Muscle of arm (tissue), 12 donors: ENCODE results near the gene APP. TPM values are rescaled to one million over a fixed set of nuclear protein-coding genes. Genes with fewer than 3 reads are reported as not detected.

Experiments used
- DNase-seq: peaks from one replicate; pipeline ENCODE4 v3.0.0-alpha.2; 2013
- polyA plus RNA-seq, 12 donors: library from polyadenylated mRNA; unstranded; fragments of 120-200 nt; gene quantifications; one replicate each; pipeline ENCODE4 v1.2.1, GENCODE V29; 2013; ENCODE audit not compliant: insufficient read length in 12 of 12

Gene APP
- polyA plus RNA-seq, 12 donors = 231 to 471 (median 275) TPM; not detected in 1

DNA sequence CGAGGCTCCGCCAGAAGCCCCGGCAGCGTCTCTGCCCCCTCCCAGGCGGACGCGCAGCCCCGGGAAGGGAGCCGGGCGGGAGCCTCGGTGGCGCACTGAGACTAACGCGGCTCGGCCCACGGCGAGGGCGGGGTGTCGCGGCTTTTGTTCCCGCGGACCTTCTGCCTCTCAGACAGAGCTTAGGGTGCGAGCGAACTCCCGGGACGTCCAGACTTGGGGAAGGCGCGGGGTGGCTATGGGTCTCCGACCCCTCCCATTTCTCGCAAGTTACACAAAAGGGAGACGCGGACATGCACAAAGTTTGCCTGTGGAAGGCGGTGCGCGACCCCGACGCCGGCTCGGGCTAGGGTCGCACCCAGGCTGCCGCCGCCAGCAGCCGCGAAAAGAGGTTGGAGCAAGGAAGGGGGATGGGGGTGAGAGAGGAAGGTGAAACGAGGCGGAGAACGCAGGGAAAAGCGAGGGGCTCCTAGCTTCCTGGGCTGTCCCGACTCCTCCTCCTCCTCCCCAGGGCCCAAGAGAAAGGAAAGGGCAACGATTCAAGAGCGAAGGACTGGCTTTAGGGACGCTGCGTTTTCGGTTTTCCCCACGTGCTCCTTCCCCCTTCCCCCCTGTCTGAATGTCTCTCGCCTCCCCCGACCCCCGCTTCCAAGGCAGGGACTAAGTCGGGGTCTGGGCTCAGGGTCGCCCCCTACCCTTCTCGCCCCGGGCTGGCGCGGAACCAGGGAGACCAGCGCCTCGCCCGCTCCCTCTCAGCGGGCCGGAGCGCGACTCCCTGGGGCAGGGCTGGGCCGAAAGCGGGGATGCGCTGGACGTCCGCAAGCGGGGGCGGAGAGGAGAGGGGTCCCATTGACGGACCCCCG is 729 bp downstream of the APP start:
- DNase-seq = peak; percentile 81

DNA sequence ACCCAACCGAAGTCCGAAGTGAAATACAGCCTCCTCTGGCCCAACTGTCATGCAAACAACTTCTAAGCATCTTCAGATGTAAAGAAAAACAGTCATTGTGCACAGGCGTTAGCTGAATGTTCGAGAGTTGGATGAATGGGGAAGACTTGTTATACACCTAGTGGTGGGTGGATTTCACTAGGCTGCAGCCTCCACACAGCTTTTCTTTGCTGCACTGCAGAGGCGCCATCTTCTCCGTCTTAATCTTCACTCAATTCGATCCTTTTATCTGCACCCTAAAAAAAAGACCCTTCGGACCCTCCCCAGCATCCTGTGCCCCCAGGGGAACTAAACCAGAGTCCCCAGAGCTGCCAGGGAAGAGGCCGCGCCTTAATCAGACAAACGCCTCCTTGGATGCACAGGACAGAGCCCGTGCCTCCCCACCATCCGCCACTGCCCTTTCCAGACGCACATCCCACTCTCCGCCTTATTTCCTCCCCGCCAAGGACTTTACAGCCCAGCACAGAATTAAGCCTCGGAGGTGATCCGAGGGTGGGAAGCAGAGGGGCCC is 1.4 kb downstream of the APP start:
- DNase-seq = peak; percentile 71

DNA sequence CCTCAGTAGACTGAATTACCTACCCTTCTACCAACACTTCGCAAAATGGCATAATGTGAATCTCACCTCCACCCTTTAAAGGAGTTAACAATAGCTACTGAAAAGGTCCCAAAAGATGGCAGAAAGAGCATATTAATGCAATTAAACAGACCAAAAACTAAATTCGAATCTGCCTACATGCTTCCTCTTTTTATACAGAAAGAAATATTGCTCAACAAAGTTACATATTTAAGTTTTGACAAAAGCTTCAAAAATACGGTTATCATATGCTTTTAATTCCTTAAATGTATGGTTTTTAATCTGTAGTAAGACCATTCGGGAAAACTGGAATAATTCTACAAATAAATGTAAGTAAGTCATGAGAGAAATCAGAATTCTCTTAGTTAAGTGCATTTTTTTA is 2.2 kb downstream of the APP start:
- DNase-seq = no peak

DNA sequence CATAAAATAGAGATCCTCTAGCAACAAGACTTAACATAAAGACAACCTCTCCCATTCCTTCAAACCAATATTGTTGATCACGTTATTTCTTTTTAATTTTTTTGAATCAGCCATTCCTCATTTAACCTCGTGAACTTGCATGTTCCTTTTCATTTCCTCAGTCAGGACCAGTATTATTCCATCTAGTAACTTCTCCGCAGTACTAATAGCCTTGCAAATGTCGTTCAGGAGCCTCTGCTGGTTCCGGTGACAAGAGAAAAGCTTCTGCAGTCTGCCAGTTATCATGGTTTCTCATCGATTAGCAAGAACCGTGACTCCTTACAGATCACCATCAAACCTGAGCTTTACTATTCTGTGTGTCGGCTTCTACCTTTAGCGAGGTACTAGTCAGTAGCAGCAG is 3.0 kb downstream of the APP start:
- DNase-seq = no peak

DNA sequence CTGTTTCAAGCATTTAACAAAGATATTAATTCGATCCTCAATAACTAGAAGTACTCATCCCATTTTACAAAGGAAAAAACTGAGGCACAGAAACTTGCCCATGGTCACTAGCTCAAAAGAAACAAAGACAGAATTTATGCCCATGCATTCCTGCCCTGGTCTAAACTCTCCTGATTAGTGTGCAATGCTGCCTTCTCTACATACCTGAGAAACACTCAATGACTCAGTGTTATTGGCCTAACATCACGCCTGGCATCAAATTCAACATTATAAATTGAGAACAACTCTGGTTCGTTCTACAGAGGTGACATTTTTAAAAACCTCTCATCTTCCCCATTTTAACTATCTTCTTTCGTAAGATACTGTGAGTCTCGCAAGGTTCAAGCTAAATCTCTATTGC is 5.2 kb downstream of the APP start:
- DNase-seq = no peak

DNA sequence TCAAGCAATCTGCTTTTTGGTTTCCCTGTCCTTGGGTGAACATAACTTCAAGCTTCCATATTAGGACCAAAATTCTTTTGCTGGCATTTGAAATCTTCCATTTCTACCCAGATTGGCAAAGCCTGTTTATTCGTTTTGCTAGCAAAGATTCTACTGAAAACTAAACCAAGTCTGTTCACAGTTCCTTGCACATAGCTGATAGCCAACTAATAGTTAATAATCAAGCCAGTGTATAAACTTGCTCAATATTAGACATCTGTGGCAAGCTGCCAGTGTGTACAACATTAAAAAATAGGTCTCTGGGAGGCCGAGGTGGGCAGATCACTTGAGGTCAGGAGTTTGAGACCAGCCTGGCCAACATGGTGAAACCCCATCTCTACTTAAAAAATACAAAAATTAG is 6.3 kb downstream of the APP start:
- DNase-seq = no peak

DNA sequence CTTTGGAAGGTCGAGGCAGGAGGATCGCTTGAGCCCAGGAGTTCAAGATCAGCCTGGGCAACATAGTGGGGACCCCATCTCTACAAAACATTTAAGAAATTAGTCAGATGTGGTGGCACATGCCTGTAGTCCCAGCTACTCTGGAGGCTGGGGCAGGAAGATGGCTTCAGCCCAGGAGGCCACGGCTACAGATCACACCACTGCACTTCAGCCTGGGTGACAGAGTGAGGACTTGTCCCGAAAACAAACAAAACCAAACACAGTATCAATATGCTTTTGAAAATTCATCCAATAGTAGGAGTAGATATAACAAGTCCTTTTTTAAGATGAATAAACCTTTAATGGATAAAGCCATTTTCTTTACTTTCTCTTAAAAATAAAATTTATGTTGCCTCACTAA is 8.5 kb downstream of the APP start:
- no peak for DNase-seq

DNA sequence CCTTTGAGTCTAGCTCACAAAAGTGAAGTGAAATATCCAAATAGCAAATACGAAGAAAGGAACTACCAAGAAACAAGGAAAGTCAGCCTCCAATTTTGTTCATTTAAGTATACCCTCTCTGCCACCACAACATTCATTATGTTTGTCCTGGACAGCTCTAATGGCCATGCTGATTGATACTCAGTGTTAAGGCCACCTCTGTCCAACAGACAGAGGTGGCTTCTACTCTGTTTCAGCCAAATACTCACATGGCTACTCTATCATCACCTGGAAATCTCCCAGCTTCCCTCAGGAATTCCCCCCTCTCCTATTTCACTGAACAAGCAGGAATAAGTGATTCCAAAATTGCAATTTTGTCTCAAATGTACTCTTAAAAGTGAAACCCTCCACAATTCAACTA is 10.7 kb downstream of the APP start:
- no peak for DNase-seq

DNA sequence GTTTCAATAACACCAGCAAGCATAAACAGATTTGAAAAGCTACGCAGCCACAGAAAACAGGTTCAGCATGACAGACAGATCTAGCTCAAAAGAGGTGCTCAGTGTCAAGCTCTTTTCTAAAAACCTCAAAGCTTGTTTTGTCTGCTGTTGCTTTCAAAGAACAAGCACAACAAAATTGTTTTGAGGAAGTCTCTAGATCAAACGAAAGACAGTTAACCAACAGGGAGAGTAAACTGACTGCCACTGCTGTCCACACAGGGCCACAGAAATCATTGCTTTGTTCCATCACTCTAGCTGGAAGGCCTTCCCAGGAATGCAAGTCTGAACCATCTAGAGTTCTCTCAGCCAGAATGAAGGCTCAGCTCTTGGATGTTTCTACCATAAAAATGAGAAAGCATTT is 12.8 kb downstream of the APP start:
- no peak for DNase-seq

DNA sequence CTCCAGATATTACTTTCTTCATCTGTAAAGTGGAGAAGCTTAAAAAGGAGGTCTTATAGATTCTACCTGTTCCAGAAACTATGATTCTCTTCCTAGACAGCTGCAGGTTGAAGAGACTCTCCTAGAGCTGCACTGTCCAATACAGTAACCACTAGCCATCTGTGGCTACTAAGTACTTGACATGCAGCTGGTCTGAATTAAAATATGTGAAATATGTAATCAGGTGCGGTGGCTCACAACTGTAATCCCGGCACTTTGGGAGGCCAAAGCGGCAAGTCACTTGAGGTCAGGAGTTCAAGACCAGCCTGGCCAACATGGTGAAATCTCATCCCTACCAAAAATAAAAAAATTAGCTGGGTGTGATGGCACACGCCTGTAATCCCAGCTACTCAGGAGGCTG is 15.8 kb downstream of the APP start:
- DNase-seq = no peak

DNA sequence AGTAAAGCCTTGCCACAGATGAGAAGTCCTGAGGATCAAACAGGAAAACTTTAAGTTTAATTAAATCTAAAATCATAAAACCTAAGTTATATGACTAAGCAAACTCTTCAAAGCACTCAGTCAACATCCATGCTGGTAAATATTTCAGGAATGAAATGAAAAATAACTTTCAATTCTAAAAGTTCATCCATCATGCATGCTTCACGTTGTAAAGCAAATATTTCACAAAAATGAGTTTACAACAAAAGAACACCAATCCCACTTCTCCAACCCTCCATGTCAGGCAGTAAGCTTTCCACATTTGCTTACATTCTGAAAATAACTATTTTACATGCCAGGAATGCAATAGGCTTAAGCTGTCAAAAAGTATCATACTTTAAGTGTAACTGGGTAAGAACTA is 16.8 kb downstream of the APP start:
- no peak for DNase-seq

DNA sequence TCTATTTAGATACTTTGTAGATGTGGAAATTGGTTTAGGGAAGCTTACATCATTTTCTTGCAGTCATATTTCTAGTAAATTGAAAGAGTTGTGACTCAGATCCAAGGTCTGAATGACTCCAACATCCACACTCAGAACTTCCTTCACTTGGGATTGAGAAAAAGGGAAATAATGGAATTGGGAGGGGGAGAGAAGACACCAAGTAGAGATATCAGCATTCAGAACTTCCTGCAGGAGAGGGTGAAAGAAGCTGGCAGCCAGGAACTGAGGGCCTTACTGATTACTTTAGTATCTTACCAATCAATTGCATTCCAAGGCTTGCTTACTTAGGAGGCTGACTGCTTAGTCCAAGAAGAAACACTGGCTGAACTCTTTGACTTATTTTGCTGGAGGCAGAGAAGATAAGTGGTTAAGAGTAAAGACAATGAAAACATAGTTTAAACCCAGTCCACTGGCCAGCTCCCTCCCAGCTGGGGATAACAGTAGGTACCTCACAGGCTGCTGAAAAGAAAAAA is 21.7 kb downstream of the APP start:
- DNase-seq = no peak

DNA sequence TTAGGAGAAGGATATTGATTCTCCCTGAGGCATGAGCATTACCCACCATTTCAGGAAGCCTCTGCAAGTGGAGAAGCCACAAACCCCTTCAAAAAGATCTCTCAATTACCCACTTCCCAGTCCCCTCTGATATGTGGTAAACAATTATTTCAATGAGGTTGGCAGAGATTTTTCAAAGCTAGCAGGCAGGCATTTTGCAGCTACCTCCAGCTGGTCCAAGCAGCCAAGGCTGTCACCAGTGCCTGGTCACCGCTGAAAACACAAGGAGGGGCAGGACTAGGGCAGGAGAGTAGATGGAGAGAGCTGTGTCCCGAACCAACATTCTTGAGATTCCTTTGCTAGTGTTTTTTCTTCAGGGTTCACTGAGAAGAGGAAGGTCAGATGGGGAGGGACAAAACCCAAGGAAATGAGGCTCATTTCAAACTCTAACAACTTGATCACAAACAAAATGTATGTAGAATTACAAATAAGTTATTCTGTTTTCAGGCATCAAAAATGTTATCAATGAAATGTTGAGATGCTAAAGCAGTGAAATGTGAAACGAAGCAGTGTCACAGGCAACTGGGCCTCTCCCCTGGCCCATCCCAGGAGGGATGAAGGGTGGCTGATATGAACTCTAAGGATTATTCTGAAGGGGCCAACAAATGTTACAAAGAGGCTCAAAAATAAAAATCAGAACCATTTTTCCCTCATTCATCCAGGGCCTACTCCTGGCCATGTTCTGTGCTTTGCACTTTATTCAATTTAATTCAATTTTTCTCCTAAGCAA is 22.3 kb downstream of the APP start:
- DNase-seq = no peak

DNA sequence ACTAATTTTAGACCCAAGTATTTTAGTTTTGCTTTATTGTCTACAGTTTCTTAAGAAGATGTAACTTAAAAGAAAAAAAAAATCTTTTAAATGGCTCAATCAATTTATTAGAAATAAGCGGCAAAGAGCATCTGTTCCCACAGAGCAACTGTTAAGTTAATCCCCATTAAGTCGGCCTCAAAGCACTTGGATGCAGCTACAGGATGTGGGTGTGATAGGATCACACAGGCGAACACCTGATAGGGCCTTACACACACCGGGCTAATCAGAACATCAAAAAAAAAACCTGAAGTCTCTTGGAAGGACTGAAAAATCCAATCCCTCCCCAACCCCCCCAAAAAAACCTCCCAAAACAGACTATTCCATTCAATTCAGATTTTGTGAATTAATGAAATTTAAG is 23.0 kb downstream of the APP start:
- no peak for DNase-seq

DNA sequence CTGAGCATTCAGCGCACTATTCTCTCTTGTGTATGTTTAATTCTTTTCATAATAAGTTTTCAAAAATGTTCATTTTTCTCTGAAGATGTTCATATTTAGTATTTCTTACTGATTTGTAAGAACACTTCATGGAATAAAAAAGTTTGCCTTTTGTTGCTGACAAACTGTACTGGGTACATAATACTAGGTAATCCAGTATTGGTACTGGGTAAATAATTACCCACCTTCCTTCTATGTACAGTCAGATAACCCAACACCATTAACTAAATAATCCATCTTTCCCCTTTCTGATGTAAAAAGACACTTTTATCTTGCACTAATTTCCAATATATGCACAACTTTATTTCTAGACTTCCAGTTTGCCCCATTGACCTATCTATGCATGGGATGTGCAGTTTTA is 23.9 kb downstream of the APP start:
- DNase-seq = no peak

DNA sequence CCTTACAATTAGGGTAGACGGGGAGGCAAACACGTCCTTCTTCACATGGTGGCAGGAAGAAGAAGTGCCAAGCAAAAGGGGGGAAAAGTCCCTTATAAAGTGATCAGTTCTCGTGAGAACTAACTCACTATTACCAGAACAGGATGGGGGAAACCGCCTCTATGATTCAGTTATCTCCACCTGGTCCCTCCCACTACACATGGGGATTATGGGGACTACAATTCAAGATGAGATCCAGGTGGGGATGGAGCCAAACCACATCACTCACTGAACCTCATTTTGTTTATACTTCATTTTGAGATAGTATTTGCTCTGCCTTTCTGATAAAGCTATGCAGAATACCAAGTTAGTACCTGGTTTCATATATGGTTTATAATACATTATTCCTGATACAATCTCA is 26.5 kb downstream of the APP start:
- no peak for DNase-seq

DNA sequence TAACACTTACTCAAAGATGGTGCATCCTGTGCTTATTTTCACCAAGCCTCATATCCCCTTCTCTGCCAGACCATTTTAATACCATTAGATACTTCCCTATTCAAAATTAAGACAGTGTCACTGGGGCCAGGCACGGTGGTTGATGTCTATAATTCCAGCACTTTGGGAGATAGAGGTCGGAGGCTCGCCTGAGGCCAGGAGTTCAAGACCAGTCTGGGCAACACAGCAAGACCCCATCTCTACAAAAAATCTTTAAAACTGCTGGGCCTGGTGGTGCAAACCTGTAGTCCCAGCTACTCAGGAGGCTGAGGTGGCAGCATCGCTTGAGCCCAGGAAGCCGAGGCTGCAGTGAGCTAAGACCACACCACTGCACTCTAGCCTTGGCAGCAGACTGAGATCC is 28.2 kb downstream of the APP start:
- DNase-seq = no peak

DNA sequence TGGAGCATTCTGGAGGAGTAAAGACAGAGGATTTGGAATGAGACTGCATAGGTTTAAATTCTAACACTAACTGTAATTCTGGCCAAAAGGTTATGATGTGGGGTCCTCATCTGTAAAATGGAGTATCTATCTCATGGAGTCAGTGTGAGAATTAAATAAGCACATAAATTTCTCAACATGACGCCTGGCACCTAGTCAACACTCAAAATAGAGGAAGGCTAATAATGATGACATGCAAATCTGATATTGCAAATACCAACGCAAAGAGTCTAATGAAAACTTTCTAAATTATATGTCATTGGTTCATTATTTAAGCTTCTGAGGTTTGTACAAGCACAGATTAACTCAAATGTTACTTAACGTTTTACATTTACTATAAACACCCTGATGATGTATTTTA is 29.6 kb downstream of the APP start:
- no peak for DNase-seq

DNA sequence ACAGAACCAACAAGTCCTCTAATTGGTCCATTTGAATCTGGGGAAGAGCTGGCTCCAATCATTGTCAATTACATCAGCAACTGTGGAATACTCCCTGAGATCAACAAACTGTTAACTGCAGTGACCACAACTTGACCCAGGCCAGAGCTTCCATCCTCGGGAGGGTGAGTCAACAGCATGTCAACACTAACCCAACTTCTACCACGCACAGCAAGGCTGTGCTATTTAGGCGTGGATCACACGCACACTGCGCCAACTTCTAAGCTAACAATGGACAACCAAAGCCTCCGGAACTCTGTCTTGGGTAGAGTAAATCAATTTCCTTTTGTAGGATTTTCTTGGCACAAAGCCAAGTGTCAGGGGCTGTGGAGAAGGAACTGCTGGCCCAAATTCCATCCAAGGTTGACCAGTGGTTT is 30.4 kb downstream of the APP start:
- no peak for DNase-seq

DNA sequence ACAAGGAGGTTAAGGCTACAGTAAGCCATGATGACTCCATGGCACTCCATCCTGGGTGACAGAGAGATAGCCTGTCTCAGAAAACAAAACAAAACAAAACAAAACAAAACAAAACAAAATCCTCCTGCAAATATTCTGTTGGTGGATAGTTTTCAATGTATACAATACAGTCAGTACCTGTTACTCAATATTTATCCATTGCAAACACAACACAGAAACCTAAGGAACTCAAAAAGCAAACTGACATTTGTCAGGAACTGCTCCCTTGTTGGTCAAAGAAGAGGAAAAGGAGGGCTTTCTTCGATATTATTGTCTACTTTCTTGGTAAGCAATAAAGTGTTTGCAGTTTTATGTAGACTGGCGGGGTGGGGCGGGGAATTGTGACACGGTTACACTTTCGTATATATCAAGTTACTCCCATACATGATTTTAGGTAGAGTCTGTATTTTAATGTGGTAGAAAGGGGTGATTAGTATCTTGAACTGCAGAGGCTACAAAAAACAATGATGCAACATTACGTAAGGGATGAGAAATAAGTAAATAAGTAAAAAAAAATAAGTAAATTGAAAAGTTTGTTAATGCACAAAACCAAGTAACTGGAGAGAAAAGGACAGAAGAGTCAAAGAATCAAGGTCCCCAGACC is 31.8 kb downstream of the APP start:
- no peak for DNase-seq

DNA sequence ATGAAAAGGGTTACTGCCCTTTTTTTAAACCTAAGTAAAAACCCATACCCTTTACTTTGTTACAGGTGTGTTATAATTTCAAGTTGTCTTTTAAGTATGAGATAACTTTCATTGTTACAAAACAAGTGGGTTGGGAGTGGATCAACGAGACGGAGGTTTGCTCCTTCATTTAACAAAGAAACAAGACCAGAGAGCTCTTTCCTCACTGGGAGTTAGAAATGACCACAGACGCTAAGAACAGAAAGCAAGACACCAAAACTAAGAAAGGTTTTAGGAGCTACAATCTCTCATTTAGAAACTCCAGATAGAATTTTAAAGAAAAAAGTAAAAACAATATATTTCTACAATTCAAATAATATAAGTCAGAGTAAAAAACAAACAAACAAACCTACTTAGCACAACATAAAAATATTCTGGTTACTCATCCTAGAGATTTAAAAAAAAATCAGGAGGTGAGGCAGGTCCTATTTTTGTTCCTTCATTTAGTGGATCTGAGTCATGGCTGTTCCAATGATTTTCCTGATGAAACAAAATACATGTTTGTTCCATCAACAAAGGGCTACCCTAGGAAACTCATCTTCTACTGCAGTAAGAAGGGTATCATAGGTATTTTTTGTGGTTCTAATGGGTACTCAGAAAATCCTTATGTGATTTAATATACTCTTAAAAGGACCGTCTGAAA is 33.0 kb downstream of the APP start:
- DNase-seq = no peak

DNA sequence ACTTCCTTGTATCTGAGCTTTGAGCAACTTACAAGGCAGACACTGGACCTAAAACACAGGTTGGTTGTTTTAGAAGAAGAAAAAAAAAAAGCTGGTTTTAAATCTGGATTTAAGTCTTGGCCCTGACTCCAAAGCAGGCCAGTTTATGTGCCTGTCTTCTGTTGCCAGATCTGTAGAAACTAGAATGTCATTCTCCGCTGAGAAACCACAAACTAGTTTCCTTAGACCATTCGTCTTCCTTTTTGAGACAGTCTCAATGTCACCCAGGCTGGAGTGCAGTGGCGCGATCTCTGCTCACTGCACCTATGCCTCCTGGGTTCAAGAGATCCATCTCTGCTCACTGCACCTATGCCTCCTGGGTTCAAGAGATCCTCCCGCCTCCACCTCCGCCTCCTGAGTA is 33.9 kb downstream of the APP start:
- DNase-seq = no peak
